G401 (cell line): ENCODE data around the gene YDJC. TPM values are rescaled to one million over a fixed set of nuclear protein-coding genes. Genes with fewer than 3 reads are reported as not detected.
A peak's percentile ranks its signal among the peaks of the same experiment; 100 is the strongest.
"Not testable (repeated sequence)": the region's sequence is repeated elsewhere in the genome, so short reads cannot be mapped to it uniquely, and the experiment has no call there.

ENCODE experiments used
- DNase-seq: peaks from one replicate; pipeline ENCODE4 v3.0.0-alpha.2; 2015; ENCODE audit warnings: low spot score
- in situ Hi-C: cut with HindIII; loops from 2 replicates; pipeline ENCODE4 v1.10.0; 2016; ENCODE audit warnings: low sequenced_read_pairs, mixed read lengths
- total RNA-seq: library from RNA; depleted of rRNA; stranded (reverse); fragments of >200 nt; shearing (Covaris generic); gene quantifications from 2 replicates; pipeline ENCODE4 v1.2.3, GENCODE V29; 2014; rRNA removed

The YDJC gene, protein sequence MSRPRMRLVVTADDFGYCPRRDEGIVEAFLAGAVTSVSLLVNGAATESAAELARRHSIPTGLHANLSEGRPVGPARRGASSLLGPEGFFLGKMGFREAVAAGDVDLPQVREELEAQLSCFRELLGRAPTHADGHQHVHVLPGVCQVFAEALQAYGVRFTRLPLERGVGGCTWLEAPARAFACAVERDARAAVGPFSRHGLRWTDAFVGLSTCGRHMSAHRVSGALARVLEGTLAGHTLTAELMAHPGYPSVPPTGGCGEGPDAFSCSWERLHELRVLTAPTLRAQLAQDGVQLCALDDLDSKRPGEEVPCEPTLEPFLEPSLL
- total RNA-seq, result 71.7 and 80.6 TPM in 2 replicates

DNA sequence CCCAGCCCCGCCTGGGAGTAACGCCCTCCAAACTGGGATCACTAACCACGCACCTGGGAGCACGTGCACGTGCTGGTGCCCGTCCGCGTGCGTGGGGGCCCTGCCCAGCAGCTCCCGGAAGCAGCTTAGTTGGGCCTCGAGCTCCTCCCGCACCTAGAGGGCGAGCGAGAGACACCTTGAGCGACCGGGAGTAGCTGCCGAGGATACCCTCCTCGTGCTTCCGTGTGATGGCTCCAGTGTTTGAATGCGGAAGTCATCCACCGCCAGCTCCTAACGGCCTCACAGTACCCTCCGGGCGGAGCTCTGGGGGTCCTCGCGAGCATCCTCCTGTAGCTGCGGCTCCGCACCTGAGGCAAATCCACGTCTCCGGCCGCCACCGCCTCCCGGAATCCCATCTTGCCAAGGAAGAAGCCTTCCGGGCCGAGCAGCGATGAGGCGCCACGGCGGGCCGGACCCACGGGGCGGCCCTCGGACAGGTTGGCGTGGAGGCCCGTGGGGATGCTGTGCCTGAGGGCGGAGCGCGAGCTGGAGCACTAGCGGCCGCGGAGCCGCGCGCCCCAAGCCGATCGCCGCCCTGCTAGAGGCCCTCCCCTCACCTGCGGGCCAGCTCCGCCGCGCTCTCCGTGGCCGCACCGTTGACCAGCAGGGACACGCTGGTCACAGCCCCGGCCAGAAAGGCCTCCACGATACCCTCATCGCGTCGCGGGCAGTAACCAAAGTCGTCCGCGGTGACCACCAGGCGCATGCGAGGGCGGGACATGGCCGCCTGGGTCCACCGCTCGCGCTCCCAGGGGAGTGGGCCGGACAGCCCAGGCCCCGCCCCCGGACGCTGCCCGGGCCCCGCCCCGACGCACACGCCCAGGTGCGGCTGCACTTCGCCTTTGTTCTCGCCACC, at the start of gene YDJC:
TSS of gene YDJC (minus strand) at position 768 of the 895 bp plus-strand sequence. CDS start at position 760, 8 bp downstream.
- in situ Hi-C loops, result no loop called here
- peak; percentile 93 for DNase-seq

DNA sequence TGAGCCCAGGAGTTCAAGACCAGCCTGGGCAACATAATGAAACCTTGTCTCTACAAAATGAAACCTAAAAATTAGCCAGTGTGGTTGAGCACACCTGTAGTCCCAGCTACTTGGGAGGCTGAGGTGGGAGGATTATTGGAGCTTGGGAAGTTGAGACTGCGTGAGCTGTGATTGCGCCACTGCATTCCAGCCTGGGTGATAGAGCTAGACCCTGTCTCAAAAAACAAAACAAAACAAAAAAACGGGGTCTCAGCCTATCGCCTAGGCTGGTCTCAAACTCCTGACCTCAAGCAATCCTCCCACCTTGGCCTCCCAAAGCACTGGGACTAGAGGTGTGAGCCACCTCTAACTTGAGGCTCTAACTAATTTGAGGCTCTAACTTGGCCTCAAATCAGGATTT, 49.6 kb upstream of the YDJC start:
- in situ Hi-C loops, result no loop called here
- no peak for DNase-seq

DNA sequence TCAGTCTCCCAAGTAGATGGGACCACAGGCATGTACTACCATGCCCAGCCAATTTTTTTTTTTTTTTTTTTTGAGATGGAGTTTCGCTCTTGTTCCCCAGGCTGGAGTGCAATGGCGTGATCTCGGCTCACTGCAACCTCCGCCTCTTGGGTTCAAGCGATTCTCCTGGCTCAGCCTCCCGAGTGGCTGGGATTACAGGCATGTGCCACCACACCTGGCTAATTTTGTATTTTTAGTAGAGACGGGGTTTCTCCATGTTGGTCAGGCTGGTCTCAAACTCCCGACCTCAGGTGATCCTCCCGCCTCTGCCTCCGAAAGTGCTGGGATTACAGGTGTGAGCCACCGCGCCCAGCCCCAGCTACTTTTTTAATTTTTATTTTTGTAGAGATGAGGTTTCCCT, 49.0 kb upstream of the YDJC start:
- DNase-seq, in situ Hi-C loops: not testable (repeated sequence)

DNA sequence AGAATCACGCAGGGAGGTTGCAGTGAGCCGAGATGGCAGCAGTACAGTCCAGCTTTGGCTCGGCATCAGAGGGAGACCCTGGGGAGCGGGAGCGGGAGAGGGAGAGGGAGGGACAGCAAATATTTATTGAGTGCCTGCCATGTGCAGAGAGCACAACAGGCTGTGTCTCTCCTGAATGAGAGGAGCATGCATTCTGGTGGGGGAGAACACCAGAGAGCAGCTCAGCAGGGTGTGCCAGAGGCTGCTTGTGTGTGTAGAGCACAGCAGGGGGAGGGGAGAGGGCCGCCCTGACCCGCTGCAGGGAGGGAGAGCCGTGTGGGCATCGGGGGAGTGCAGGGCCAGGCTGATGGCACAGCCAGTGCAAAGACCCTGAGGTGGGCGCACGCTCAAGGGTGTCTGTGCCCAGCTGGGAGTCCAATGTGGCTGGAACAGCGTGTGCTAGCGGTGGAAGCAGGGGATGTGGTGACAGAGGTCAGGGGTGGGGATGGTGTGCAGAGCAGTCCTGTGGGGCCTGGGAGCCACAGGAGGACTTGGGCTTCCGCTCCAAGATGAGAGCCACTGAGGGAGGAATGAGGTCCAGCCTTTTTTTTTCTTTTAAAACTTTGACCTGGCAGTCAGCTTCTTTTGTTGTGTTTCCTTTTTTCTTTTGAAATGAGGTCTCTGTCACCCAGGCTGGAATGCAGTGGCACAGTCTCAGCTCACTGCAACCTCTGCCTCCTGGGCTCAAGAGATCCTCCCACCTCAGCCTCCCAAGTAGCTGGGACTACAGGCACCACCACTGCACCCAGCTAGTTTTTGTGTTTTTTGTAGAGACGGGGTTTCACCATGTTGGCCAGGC, 48.0 kb upstream of the YDJC start:
- no peak for DNase-seq
- in situ Hi-C loops, result no loop called here

DNA sequence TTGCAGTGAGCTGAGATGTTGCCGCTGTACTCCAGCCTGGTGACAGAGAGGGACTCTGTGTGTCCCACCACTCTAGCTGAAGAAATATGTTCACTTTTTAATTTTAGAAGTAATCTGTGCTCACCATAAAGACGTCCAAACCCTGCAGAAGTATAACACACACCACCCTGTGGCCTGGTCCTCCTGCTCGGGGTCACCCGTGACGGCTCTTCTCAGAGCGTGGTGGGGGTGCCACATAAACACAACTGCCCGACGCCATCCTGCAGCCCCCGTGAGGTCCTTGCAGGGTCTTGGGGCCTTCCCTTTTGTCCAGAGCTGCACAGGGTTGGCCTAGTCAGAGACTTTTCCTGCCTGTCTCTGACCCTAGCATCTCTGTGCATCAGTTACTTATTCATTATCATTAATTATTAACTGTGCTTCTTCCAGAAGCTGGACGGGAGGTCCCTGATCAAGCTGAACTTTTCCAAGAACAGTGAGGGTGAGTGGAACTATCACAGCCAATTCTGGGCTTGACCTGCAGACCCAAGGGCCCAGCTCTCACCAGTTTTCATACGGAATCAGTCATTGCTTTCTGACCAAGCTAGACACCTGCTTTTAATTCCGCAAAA, 44.9 kb upstream of the YDJC start:
- in situ Hi-C loops, result no loop called here
- no peak for DNase-seq

DNA sequence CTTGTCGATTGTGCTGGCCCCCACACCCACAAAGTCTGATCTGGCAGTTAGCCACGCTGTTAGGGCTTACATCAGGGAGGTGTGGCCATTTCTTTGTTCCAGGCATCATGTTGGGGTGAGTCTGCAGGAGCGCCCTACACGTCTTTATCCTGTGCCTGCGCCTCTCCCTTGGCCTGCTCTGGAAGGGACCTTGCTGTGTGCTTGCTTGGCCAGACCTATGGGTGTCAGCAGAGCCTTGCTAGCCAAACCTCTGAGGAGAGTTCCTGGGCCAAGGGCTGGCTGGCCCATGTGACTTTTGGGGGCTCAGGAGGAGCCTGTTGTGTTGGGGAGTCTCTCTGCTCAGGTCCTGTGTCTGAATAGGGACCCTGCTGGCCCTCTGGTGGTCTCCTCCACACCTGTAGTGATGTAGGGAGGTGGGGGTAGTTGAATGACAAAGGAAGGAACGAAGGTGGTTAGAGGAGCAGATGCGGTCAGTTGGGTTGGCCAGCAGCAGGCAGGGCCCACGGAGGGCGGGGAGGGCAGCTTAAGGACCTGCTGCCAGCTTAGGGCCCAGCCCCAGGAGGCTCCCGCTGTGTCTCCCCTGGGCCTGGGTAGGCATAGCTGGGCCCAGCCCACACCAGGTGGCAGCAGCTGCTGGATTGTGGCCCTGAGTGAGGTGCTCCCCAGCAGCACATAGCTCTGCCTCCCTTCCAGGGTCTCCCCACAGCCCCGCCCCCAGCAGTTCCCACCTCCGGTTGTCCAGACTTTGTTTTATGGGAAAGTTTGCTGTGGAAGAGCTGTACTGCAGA, 43.9 kb upstream of the YDJC start:
- in situ Hi-C loops, result no loop called here
- no peak for DNase-seq

DNA sequence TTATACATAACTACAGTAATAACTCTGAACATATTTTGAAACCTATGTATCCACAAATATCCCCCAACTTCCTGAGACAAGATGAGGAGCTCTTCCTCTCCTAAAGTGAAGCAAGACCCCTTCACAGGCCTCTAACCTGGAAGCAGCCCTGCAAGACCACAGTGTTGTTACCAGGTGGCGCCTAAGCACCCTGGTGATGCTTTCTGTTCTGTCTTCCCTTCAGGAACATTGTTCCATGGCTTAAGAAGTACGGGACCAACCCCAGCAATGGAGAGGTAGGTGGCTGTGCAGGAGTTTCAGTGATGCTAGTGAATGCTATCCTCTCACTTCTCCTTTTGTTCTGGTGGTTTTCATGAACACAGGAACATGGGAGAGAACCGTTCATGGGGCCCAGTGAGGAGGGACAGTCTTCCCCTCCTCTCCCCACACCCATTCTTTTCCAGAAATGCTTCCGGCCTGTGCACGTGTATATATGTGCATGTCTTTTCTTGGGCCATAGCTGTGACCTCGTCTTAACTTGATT, 42.3 kb upstream of the YDJC start:
- in situ Hi-C loops, result no loop called here
- no peak for DNase-seq

DNA sequence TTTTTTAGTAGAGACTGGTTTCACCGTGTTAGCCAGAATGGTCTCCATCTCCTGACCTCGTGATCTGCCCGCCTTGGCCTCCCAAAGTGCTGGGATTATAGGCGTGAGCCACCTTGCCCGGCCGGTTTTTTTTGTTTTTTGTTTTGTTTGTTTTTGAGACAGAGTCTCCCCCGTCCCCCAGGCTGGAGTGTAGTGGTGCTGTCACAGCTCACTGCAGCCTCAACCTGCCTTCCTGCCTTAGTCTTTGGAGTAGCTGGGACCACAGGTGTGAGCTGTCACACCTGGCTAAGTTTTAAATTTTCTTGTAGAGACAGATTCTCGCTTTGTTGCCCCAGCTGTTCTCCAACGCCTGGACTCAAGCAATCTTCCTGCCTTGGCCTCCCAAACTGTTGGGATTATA, 39.2 kb upstream of the YDJC start:
- in situ Hi-C loops, result no loop called here

DNA sequence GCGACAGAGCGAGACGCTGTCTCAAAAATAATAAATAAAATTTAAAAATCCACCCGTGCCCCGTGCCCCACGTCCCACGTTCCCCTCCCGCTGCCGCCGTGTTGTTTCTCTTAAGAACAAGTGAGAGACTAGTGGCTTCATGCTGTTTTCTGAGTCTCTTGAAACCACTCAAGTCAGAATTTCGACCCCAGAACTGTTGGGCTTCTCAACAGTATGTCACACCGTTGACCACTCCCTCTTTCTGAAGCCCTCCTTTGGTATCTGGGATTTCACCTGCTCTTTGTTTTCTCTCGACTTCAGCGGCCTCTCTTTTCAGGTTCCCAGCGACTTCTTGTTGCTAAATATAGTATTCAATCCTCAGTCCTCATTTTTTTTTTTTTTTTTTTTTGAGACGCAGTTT, 37.0 kb upstream of the YDJC start:
- in situ Hi-C loops, result no loop called here
- DNase-seq, result no peak

More for the DNA sequence above, 39.2 kb upstream of the YDJC start:
- no peak for DNase-seq

DNA sequence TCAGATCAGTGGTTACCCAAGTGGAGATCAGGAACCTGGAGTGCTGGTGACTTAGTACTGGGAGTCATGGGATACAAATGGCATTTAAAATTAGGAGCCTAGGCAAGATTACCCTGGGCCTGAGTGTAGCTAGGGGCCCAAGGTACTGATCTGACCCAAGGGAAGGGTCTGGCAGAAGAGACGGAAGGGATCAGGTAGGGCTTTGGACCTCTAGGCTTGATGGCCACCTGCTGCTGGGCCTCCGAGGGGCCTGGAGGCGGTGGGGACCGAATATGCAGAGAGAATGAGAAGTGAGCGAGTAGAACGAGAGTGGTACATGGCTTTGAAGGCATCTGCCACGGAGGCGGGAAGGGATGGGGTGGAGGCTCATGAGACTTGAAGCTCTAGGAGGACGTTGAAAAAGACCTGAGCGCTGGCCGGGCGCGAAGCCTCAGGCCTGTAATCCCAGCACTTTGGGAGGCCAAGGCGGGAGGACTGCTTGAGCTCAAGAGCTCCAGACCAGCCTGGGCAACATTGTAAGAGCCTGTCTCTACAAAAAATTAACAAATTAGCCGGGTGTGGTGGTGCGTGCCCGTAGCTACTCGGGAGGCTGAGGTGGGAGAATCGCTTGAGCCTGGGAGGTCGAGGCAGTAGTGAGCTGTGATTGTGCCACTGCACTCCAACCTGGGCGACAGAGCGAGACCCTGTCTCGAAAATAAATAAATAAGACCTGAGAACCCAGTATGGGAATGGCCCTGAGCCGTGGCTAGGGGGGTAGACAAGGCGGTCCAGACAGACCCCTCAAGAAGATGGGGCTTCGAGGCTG, 35.4 kb upstream of the YDJC start:
- in situ Hi-C loops, result no loop called here
- DNase-seq, result no peak

DNA sequence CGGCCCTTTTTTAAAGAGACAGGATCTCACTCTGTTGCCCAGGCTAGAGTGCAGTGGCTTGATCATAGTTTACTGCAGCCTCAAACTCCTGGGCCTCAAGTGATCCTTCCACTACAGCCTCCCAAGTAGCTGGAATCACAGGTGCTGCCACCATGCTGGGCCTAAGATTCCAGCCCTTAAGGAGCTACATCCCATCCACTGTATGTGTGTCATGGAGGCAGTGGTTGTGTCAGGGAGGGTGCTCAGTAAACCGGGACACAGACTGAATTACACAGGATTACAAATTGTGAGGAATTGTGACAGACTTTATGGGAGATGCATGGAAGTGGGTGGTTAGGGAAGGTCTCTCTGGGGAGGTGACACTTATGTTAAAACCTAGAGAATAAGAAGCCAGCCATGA, 33.9 kb upstream of the YDJC start:
- in situ Hi-C loops, result no loop called here
- no peak for DNase-seq

DNA sequence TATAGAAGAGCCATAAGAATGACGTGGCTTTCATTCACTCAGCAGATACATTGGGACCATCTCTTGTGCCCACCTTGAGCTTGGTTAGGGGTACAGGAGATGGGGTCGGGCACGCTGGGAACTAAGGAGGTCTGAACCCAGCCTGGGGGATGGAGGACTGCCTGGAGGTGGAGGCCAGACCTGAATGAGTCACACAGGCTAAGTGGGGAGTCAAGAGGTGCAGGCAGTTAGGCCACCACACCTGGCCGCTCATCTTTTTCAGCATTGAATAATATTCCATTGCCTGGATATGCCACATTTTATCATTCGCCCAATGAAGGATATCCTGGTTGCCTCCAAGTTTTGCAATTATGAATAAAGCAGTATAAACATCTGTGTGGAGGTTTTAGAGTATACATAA, 32.2 kb upstream of the YDJC start:
- in situ Hi-C loops, result no loop called here
- DNase-seq, result no peak

DNA sequence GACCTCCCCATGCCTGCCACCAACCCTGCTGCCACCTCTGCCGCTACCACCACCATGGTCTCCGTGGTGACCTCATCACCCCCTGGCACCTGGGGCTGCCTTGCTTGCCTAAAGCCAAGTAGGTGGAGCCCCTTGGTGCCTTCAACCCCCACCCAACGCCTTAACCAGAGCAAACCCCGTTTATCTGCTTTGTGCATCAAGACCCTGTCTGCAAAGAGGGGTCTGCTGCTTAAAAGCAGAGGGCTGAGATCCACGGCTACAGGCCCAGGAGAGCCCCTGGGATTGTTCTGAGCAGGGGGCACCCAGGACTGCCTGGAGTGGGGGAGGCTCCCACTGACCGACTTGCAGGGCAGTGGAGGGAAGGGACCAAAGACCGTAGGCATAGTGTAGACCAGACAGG, 31.1 kb upstream of the YDJC start:
- no peak for DNase-seq
- in situ Hi-C loops, result no loop called here

DNA sequence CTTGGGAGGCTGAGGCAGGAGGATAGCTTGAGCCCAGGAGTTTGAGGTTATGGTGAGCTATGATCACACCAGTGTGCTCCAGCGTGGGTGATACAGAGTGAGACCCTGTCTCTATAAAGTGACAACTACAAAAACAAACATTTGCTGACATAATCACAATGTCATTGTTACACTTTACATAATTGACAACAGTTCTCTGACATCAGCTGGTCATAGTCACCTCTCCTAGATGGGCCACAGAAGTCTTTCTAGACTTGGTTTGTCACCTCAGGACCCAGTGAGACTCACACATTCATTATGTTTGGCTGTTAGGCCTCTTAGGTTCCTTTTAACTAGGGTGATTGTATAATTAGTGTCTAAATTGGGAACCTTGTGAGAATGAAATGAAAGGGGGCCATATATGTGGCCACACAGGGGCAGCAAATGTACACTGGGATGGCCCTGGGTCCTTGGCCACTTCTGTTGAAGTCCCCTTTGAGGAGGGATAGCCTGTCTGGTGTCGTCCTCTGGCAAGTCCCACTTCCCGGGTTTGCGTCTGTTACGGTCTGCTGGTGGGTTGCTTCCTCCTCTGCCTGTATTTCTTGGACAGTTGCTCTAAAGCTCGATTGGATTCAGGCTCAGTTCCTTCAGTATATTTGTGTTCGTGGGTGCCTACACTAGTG, 30.2 kb upstream of the YDJC start:
- no peak for DNase-seq
- in situ Hi-C loops, result no loop called here

DNA sequence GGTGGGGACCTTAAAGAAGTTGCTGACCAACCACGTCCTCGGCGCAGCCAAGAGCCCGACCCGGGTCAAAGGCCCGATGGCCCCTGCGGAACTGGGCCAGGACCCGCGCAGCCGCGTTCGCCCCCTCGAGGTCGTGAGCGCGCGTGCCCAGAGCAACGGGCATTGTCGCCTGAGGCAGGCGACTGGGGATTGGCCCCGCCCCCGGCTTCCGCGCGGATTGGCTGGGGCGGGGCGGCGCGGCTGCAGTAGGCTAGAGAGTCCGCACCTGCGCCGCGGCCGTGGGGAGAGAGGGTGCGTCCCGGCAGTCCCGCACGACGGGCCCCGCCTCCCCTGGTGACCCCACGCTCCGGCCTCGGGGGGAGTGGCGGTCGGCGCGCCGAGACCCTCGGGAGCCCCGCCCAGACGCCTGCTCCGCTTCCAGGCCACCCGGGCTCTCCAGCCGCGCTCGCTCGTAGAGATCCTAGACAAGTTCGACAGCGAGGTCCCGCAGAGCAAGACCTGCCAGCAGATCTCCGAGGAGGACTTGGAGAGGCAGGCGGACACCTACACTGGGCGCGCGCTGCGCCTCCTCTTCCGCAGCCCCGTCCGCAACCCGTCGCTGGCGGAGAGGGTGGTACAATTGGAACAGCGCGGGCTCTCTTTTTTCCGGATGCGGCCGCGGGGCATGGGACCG, 27.7 kb upstream of the YDJC start:
- no peak for DNase-seq
- in situ Hi-C loops, result no loop called here

DNA sequence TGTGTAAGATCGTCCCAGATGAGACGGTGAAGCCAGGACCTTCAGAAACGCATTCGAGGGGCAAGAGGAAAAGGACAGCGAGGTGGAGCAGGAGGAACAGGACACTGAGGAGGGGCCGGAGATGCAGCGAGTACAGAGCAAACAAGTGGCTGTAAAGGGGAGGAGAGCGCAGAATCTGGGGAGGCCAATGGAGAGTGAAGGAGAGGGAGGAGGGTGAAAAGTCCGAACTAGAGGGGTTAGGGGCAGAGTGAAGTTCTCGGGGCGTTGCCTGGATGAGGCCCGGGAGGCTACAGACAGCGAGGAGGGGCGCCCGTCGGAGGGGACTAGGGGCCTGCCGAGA, 27.2 kb upstream of the YDJC start:
- no peak for DNase-seq
- in situ Hi-C loops, result no loop called here
